NCI-H774 (cell line): ENCODE measurements around the gene CCDC47.

Experiments
- DNase-seq: peaks from one replicate; lab custom pipeline; 2025; lab: John Stamatoyannopoulos, UW

Gene CCDC47

GRCh38 chr17:63783522-63783921 lies 10.1 kb upstream of the CCDC47 start:
- no peak for DNase-seq

GRCh38 chr17:63780928-63781327 lies 7.5 kb upstream of the CCDC47 start:
- no peak for DNase-seq

GRCh38 chr17:63780507-63780906 lies 7.1 kb upstream of the CCDC47 start:
- DNase-seq = no peak

GRCh38 chr17:63775420-63775819 lies 2.0 kb upstream of the CCDC47 start:
- no peak for DNase-seq

- no peak for DNase-seq
These were observed 1.5 kb upstream of the CCDC47 start for GRCh38 chr17:63774969-63775265.

- peak; percentile 59 for DNase-seq
These were observed 958 bp upstream of the CCDC47 start, which contains the start of gene DDX42 for GRCh38 chr17:63774141-63774968. Gene DDX42 (plus strand): TSS chr17:63774170. CDS start chr17:63787050, 12,880 bp downstream.

- no peak for DNase-seq
These were observed 561 bp downstream of the CCDC47 start for GRCh38 chr17:63772801-63773271.

- no peak for DNase-seq
These were observed 5.0 kb downstream of the CCDC47 start for GRCh38 chr17:63768433-63768832.

- DNase-seq = no peak
These were observed 6.6 kb downstream of the CCDC47 start for GRCh38 chr17:63766754-63767153.

- DNase-seq = no peak
These were observed 8.7 kb downstream of the CCDC47 start for GRCh38 chr17:63764716-63765115.

GRCh38 chr17:63762161-63763078 lies 11.0 kb downstream of the CCDC47 start:
- DNase-seq = no peak

GRCh38 chr17:63760771-63761539 lies 12.4 kb downstream of the CCDC47 start:
- no peak for DNase-seq

- no peak for DNase-seq
These were observed 15.0 kb downstream of the CCDC47 start for GRCh38 chr17:63758428-63758827.

- no peak for DNase-seq
These were observed 19.4 kb downstream of the CCDC47 start for GRCh38 chr17:63754046-63754445.

- no peak for DNase-seq
These were observed 20.2 kb downstream of the CCDC47 start for GRCh38 chr17:63753215-63753614.

GRCh38 chr17:63752707-63753106 lies 20.7 kb downstream of the CCDC47 start:
- no peak for DNase-seq

GRCh38 chr17:63751806-63752205 lies 21.6 kb downstream of the CCDC47 start:
- no peak for DNase-seq

GRCh38 chr17:63741408-63742173 lies 31.8 kb downstream of the CCDC47 start, which contains the start of gene STRADA:
Gene STRADA (minus strand): TSS chr17:63741799. CDS start chr17:63728369, 13,430 bp downstream.
- peak; percentile 100 for DNase-seq

GRCh38 chr17:63741143-63741407 lies 32.3 kb downstream of the CCDC47 start:
- no peak for DNase-seq

- DNase-seq = no peak
These were observed 32.8 kb downstream of the CCDC47 start for GRCh38 chr17:63740464-63741142.

- no peak for DNase-seq
These were observed 37.7 kb downstream of the CCDC47 start for GRCh38 chr17:63735691-63736090.
